Mesodermal cell (in vitro differentiated cells): Measurements from ENCODE around the gene POLQ.
"Not testable (repeated sequence)": the region's sequence is repeated elsewhere in the genome, so short reads cannot be mapped to it uniquely, and the experiment has no call there.

Experiments used
- H3K27ac ChIP-seq: 2 replicates; pipeline ENCODE4 v1.7.0; 2013; ENCODE audit warnings: mild to moderate bottlenecking, low read depth, low read length, moderate library complexity; ENCODE audit not compliant: severe bottlenecking
- H3K36me3 ChIP-seq: 2 replicates; pipeline ENCODE4 v1.7.1; 2013; ENCODE audit warnings: mild to moderate bottlenecking, low read length, moderate library complexity; ENCODE audit not compliant: control insufficient read depth, insufficient read depth
- H3K4me1 ChIP-seq: one replicate; pipeline ENCODE4 v1.7.1; 2013; ENCODE audit warnings: mild to moderate bottlenecking, low read length; ENCODE audit not compliant: insufficient read depth, control insufficient read depth, poor library complexity, severe bottlenecking
- H3K4me3 ChIP-seq: 2 replicates; pipeline ENCODE4 v1.7.0; 2013; ENCODE audit warnings: low read length, control low read depth, mild to moderate bottlenecking; ENCODE audit not compliant: insufficient read depth, poor library complexity, severe bottlenecking; ENCODE audit errors: extremely low read depth
- H3K9me3 ChIP-seq: 2 replicates; pipeline ENCODE4 v1.7.1; 2013; ENCODE audit warnings: mild to moderate bottlenecking, low read length, moderate library complexity; ENCODE audit not compliant: control insufficient read depth
- WGBS, 2 experiments: methylation state at CpG; one replicate each; pipeline ENCODE4 v1.1.5; 2013; ENCODE audit warnings: missing lambda C conversion rate in 2 of 2; ENCODE audit not compliant: insufficient coverage in 2 of 2; 5-methylcytosine and 5-hydroxymethylcytosine counted together

POLQ gene

DNA sequence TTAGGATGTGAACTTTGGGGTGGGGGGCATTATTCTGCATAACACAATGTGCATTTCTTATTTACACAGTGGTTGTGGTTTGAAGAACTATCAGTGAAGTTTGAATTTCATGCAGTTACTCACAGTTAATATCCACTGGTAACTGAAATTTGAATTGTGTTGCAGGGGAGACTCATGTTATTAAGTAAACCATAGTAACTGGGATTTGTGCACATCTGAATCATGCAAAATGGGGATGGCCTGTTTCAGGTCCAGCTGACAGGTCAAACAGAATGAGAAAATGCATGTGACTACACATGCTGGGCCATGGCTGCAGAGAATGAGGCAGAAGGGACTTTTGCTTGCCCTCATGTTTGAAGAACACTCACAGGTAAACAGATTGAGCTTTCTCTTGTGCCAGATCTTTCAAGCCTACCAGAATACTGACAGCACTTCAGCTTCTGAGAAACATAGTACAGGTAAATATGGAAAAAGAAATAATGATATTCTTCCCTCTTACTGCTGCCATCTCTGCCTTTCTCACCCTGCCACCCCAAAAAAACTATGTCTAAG is 115.0 kb downstream of the POLQ start:
- Histone ChIP-seq H3K36me3 (peaks cover 42% of the 10 kb centered on the region), H3K4me3 (no peak overlapping the region), H3K9me3 (no peaks in the 10 kb centered on the region), H3K27ac (no peak overlapping the region), H3K4me1 (no peaks in the 10 kb centered on the region)

- H3K27ac ChIP-seq: no peak overlapping the region
- H3K4me1 ChIP-seq: no peaks in the 10 kb centered on the region
- peaks cover 4% of the 10 kb centered on the region for H3K36me3 ChIP-seq
- H3K9me3 ChIP-seq: no peaks in the 10 kb centered on the region
- no peak overlapping the region for H3K4me3 ChIP-seq
Measured at GRCh38 chr3:121424549-121424948, 121.2 kb downstream of the POLQ start.

GRCh38 chr3:121418182-121418581 is 127.6 kb downstream of the POLQ start:
- H3K27ac ChIP-seq: no peak overlapping the region
- H3K9me3 ChIP-seq: no peaks in the 10 kb centered on the region
- H3K4me1 ChIP-seq: peaks cover 5% of the 10 kb centered on the region
- no peak overlapping the region for H3K4me3 ChIP-seq
- 78 to 96% methylated on average over 4 to 6 of the region's 6 CpGs for WGBS, 2 experiments
- no peaks in the 10 kb centered on the region for H3K36me3 ChIP-seq

GRCh38 chr3:121414924-121415323 is 130.9 kb downstream of the POLQ start:
- peaks cover 5% of the 10 kb centered on the region for H3K4me1 ChIP-seq
- H3K36me3 ChIP-seq: no peaks in the 10 kb centered on the region
- H3K9me3 ChIP-seq: no peaks in the 10 kb centered on the region
- H3K27ac ChIP-seq: no peak overlapping the region
- 90 to 100% methylated on average over 1 of the region's 2 CpGs for WGBS, 2 experiments
- H3K4me3 ChIP-seq: no peak overlapping the region

- no CpG with 5 or more reads among the region's 1 CpG for WGBS, 2 experiments
- peaks cover 5% of the 10 kb centered on the region for H3K4me1 ChIP-seq
- no peak overlapping the region for H3K4me3 ChIP-seq
- H3K9me3 ChIP-seq: no peaks in the 10 kb centered on the region
- H3K36me3 ChIP-seq: no peaks in the 10 kb centered on the region
- H3K27ac ChIP-seq: no peak overlapping the region
Measured at GRCh38 chr3:121411523-121411922, 134.3 kb downstream of the POLQ start.

DNA sequence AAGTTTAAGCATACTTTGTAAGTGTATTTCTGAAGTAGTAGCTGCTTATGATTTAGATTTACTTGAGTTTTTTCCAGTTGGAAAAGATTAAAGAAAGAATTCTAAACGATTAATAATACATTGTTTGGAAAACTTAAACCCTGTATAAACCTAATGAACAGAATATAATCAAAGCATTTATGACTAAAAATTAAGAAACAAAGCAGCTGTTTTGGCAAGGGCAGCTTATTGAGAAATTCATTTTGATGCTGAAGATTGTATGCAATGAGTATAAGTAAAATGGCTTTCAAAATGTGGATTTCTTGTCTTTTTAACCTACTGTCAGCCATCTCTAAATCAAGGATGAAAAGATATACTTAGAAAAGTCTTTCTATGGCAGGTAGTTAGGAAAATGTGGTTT is 140.2 kb downstream of the POLQ start:
- Histone ChIP-seq H3K4me3 (no peak overlapping the region), H3K4me1 (no peaks in the 10 kb centered on the region), H3K9me3 (no peaks in the 10 kb centered on the region), H3K27ac (no peak overlapping the region), H3K36me3 (no peaks in the 10 kb centered on the region)
- no CpG with 5 or more reads among the region's 1 CpG for WGBS, 2 experiments

GRCh38 chr3:121399820-121400219 is 146.0 kb downstream of the POLQ start:
- H3K4me1 ChIP-seq: no peaks in the 10 kb centered on the region
- H3K27ac ChIP-seq: no peak overlapping the region
- H3K4me3 ChIP-seq: no peak overlapping the region

DNA sequence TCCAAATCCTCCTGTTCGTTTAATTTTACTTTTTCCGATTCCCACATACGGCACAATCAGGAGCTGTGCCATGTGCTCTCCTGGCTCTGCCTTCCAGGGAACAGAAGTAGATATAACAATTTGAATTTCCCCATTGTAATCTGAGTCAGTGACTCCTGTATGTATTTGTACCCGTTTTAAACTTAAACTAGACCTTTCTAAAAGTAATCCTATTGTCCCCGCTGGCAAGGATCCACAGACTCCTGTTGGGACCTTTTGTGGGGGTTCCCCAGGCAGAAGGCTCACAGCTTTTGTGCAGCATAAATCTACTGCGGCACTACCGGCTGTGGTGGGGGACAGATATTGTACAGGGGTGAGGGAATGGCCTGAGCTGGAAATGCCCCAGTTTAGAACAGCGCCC is 147.7 kb downstream of the POLQ start:
- H3K4me1 ChIP-seq, H3K27ac ChIP-seq, H3K4me3 ChIP-seq, H3K9me3 ChIP-seq, H3K36me3 ChIP-seq: not testable (repeated sequence)
- 94 to 100% methylated on average over 2 to 4 of the region's 8 CpGs for WGBS, 2 experiments

More at GRCh38 chr3:121399820-121400219, 146.0 kb downstream of the POLQ start:
- H3K36me3 ChIP-seq: no peaks in the 10 kb centered on the region
- H3K9me3 ChIP-seq: no peaks in the 10 kb centered on the region

DNA sequence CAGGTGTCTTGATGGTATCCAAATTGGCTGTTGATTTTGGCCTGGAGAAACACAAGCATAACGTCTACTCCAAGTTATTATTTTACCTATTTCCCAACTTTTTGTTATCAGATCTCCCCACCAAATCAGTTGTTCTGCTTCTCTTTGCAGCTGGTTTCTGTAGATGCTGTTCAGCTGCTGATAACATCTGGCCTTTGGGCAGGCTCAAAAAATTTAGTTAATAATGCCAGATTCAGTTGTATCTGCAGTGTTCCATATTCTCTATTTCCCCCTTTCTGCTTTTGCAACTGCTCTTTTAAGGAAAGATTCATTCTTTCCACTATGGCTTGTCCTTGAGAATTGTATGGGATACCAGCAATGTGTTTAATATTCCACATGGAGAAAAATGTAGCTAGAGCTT is 149.8 kb downstream of the POLQ start:
- not testable (repeated sequence) for H3K27ac ChIP-seq, H3K4me3 ChIP-seq, H3K9me3 ChIP-seq, H3K4me1 ChIP-seq, H3K36me3 ChIP-seq
- no CpG with 5 or more reads among the region's 1 CpG for WGBS, 2 experiments

DNA sequence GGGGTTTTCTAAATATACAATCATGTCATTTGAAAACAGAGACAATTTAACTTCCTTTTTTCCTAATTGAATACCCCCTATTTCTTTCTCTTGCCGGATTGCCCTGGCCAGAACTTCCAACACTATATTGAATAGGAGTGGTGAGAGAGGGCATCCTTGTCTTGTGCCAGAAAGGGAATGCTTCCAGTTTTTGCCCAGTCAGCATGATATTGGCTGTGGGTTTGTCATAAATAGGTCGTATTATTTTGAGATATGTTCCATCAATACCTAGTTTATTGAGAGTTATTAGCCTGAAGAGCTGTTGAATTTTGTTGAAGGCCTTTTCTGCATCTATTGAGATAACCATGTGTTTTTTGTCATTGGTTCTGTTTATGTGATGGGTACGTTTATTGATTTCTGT is 157.5 kb downstream of the POLQ start:
- H3K36me3 ChIP-seq, H3K4me1 ChIP-seq, H3K4me3 ChIP-seq, H3K27ac ChIP-seq, H3K9me3 ChIP-seq: not testable (repeated sequence)
- 57 to 83% methylated on average over 1 of the region's 3 CpGs for WGBS, 2 experiments
